Right ventricle myocardium inferior (tissue), 1 donor: ENCODE data around the gene THRB. TPM values are rescaled to one million over a fixed set of nuclear protein-coding genes. Genes with fewer than 3 reads are reported as not detected.

ENCODE experiments used
- ATAC-seq: fragments of 200-7000 bp; cut with Tn5 transposase; one replicate; pipeline ENCODE4 v1.9.1; 2020; ENCODE audit warnings: mild to moderate bottlenecking, moderate library complexity
- DNase-seq: peaks from one replicate; pipeline ENCODE4 v3.0.0; 2021; ENCODE audit errors: missing footprints
- intact Hi-C: fragments of 100-400 bp; cut with DNase I; formaldehyde crosslinking; loops from one replicate; pipeline ENCODE4 v1.11.0; 2022
- total RNA-seq: library from RNA; stranded (reverse); fragmentation: NEBNext Ultra II Directional; extraction: Animal tissue kit (Norgen Biotek cat#: 25700); gene quantifications from one replicate; pipeline ENCODE4 v1.2.1, GENCODE V29; 2021
- donor health status: DM: no; HTN: yes; CAD: no; lungs with severe emphysema.

Gene THRB
- total RNA-seq, 1 donor from 2014 or later: 25.9 TPM

- DNase-seq (no peak), ATAC-seq (peak; percentile 60)
Observed at GRCh38 chr3:24137958-24138875, 356.4 kb downstream of the THRB start.

GRCh38 chr3:24137334-24137733 lies 357.3 kb downstream of the THRB start:
- no peak for ATAC-seq
- DNase-seq: no peak
- intact Hi-C loops: no loop called here

More at GRCh38 chr3:24137958-24138875, 356.4 kb downstream of the THRB start:
- intact Hi-C loops: no loop called here

GRCh38 chr3:24136624-24137310 lies 357.9 kb downstream of the THRB start:
- DNase-seq (no peak), ATAC-seq (no peak)
- intact Hi-C loops: no loop called here

GRCh38 chr3:24135280-24135679 lies 359.4 kb downstream of the THRB start:
- ATAC-seq (no peak), DNase-seq (no peak)
- intact Hi-C loops: no loop called here

GRCh38 chr3:24133942-24134341 lies 360.7 kb downstream of the THRB start:
- intact Hi-C loops: no loop called here
- ATAC-seq (no peak), DNase-seq (no peak)

- no peak for DNase-seq
- ATAC-seq: no peak
- intact Hi-C loops: no loop called here
Observed at GRCh38 chr3:24133436-24133835, 361.2 kb downstream of the THRB start.

GRCh38 chr3:24129549-24129948 lies 365.1 kb downstream of the THRB start:
- no peak for ATAC-seq
- intact Hi-C loops: no loop called here
- no peak for DNase-seq

GRCh38 chr3:24128199-24129005 lies 366.2 kb downstream of the THRB start:
- no peak for DNase-seq
- ATAC-seq: peak; percentile 48
- intact Hi-C loops: no loop called here

GRCh38 chr3:24123596-24123995 lies 371.1 kb downstream of the THRB start:
- intact Hi-C loops: loop anchor here (5.0 kb wide), 1 partner anchor 484 kb away; no protein-coding TSS in a partner anchor
- ATAC-seq (no peak), DNase-seq (no peak)

- ATAC-seq: no peak
- intact Hi-C loops: loop anchor here (5.0 kb wide), 1 partner anchor 487 kb away; no protein-coding TSS in a partner anchor
- no peak for DNase-seq
Observed at GRCh38 chr3:24120434-24120833, 374.2 kb downstream of the THRB start.

- intact Hi-C loops: no loop called here
- no peak for DNase-seq
- no peak for ATAC-seq
Observed at GRCh38 chr3:24119321-24119751, 375.3 kb downstream of the THRB start.

GRCh38 chr3:24117508-24117907 lies 377.1 kb downstream of the THRB start:
- DNase-seq (no peak), ATAC-seq (no peak)
- intact Hi-C loops: no loop called here

- intact Hi-C loops: no loop called here
- no peak for DNase-seq
- no peak for ATAC-seq
Observed at GRCh38 chr3:24111711-24112110, 382.9 kb downstream of the THRB start.

- no peak for DNase-seq
- intact Hi-C loops: no loop called here
- ATAC-seq: no peak
Observed at GRCh38 chr3:24110051-24110450, 384.6 kb downstream of the THRB start.

- intact Hi-C loops: no loop called here
- ATAC-seq (peak; percentile 6), DNase-seq (no peak)
Observed at GRCh38 chr3:24101676-24102168, 392.9 kb downstream of the THRB start.

GRCh38 chr3:24100696-24101402 lies 393.8 kb downstream of the THRB start:
- intact Hi-C loops: no loop called here
- ATAC-seq: peak; percentile 74
- DNase-seq: no peak

GRCh38 chr3:24096695-24097290 lies 397.9 kb downstream of the THRB start:
- ATAC-seq (peak; percentile 23), DNase-seq (no peak)
- intact Hi-C loops: no loop called here

- no peak for ATAC-seq
Observed at GRCh38 chr3:24096271-24096670, 398.4 kb downstream of the THRB start.

More at GRCh38 chr3:24096271-24096670, 398.4 kb downstream of the THRB start:
- intact Hi-C loops: no loop called here
- DNase-seq: no peak
